Measurements from ENCODE around the gene CMSS1.

CMSS1 gene

DNA sequence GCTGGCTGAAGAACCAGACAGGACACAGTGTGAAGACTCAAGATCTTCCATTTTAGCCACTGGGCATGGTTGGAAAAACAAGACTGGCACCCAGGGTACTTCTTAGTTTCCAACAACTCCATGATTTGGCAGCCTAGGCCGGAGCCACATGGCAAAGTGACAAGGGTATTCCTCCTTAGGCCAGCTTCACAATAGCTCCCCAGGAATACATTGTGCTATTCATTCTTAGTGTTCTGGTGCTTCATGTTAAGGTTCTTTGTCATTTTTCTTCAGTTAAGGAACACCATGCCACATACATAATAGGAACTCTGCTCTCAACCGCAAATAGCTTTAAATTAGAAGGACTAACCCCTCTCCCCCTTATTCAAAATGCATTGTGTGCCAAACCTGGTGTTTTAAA lies 304.7 kb downstream of the CMSS1 start:
- Histone ChIP-seq H3K4me1 (ENCODE audit: control insufficient read depth in 1 of 2, insufficient read depth in 2 of 2, low read length in 2 of 2) (no peaks in the 10 kb centered on the region), H3K4me3 (ENCODE audit: low read depth in 1 of 2, low read length in 2 of 2) (no peak overlapping the region), H3K9ac (ENCODE audit: low read depth in 1 of 2, low read length in 2 of 2) (no peak overlapping the region), H3K27me3 (ENCODE audit: control insufficient read depth in 1 of 2, insufficient read depth in 2 of 2, low read length in 2 of 2) (no peaks in the 10 kb centered on the region), H3K9me3 (ENCODE audit: control insufficient read depth in 1 of 2, low read length in 2 of 2) (no peaks in the 10 kb centered on the region), H3K36me3 (ENCODE audit: control insufficient read depth in 1 of 2, insufficient read depth in 2 of 2, low read length in 2 of 2) (no peaks in the 10 kb centered on the region), H3K27ac (ENCODE audit: low read depth, low read length) (no peak overlapping the region)

DNA sequence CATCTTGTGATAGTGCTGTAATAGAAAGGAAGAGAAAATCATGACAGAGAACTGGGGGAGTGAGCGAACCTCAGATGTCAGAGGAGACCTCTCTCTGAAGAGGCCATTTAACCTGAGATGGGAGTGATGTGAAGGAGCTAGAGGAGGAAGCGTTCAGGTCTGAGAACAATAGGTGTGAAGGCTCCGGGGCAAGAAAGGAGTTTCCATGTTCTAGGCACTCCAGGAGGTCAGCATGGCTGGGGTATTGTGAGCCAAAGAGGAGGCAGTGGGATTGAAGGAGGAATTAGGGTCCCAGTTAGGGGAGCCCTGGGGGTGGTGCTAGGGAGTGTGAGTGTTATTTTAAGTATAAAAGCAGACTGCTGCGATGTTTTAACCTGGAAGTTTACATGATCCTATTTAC lies 305.4 kb downstream of the CMSS1 start:
- H3K4me1 ChIP-seq (ENCODE audit: control insufficient read depth in 1 of 2, insufficient read depth in 2 of 2, low read length in 2 of 2) = no peaks in the 10 kb centered on the region
- no peaks in the 10 kb centered on the region for H3K27me3 ChIP-seq (ENCODE audit: control insufficient read depth in 1 of 2, insufficient read depth in 2 of 2, low read length in 2 of 2)
- H3K9ac ChIP-seq (ENCODE audit: low read depth in 1 of 2, low read length in 2 of 2) = no peak overlapping the region
- no peaks in the 10 kb centered on the region for H3K36me3 ChIP-seq (ENCODE audit: control insufficient read depth in 1 of 2, insufficient read depth in 2 of 2, low read length in 2 of 2)
- H3K4me3 ChIP-seq (ENCODE audit: low read depth in 1 of 2, low read length in 2 of 2) = no peak overlapping the region
- no peak overlapping the region for H3K27ac ChIP-seq (ENCODE audit: low read depth, low read length)
- H3K9me3 ChIP-seq (ENCODE audit: control insufficient read depth in 1 of 2, low read length in 2 of 2) = no peaks in the 10 kb centered on the region

DNA sequence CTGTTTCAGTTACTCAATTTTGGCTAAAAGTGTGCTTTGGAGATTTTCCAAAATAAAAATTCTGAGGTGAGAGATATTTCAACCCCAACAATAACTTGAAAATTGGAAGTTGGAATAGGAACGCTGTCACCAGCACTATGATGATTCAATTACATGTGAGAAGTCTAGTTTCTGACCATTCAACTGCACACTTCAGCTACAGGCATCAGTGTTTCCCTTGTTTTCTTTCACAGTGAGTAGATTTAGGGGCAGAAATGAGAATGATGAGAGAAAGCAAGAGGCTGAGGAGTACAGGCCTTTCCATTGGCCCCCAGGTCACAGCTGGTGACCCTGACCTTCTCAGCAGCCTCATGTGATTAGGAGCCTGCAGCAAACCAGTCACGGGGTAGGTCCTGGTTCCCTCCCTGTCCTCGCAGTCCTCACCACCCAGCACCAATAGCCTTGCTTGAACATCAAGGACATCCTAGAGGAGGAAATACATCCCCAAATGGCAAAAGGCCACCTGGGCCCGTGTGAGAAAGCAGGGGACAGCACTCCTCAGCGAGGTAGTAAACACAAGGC lies 306.6 kb downstream of the CMSS1 start:
- Histone ChIP-seq H3K4me3 (ENCODE audit: low read depth in 1 of 2, low read length in 2 of 2) (no peak overlapping the region), H3K4me1 (ENCODE audit: control insufficient read depth in 1 of 2, insufficient read depth in 2 of 2, low read length in 2 of 2) (no peaks in the 10 kb centered on the region), H3K36me3 (ENCODE audit: control insufficient read depth in 1 of 2, insufficient read depth in 2 of 2, low read length in 2 of 2) (no peaks in the 10 kb centered on the region), H3K9ac (ENCODE audit: low read depth in 1 of 2, low read length in 2 of 2) (no peak overlapping the region), H3K27ac (ENCODE audit: low read depth, low read length) (no peak overlapping the region), H3K9me3 (ENCODE audit: control insufficient read depth in 1 of 2, low read length in 2 of 2) (no peaks in the 10 kb centered on the region), H3K27me3 (ENCODE audit: control insufficient read depth in 1 of 2, insufficient read depth in 2 of 2, low read length in 2 of 2) (no peaks in the 10 kb centered on the region)

DNA sequence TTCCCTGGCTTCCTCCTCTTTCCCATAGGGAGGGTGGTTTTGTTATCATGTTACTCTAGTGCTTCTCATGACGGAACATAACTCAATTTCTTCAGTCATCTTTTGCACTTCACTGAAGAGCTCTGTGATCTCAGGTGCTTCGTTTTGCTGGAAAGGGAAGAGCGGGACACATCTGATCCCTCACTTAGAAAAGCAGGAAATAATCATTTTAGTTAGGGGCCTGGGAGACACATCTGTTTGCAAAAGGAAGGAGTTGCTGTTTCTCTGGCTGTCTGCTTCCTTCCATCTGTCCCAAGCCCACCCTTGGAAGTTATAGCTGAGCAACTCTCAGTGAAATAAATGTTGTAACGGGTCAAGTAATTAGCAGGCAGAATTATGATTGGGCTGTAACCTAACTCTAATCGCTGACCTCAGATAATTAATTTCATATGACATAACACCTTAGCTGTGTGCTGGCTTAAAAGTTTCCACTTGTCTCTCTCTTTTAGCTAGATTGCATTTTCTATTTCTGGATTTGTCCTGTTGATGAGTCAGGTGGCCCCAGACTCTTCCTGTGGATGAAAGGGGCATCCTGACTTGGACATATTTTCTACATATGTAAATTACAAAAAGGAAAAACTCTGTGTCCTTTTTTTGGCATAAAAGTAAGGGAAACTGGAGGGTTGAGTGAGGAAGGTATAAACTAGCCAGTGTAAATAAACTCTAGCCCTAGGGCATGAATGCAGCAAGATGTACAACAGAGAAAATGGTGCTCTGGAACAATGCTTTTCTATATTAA lies 307.7 kb downstream of the CMSS1 start:
- H3K36me3 ChIP-seq (ENCODE audit: control insufficient read depth in 1 of 2, insufficient read depth in 2 of 2, low read length in 2 of 2) = no peaks in the 10 kb centered on the region
- no peaks in the 10 kb centered on the region for H3K27me3 ChIP-seq (ENCODE audit: control insufficient read depth in 1 of 2, insufficient read depth in 2 of 2, low read length in 2 of 2)
- H3K9me3 ChIP-seq (ENCODE audit: control insufficient read depth in 1 of 2, low read length in 2 of 2) = no peaks in the 10 kb centered on the region
- H3K4me3 ChIP-seq (ENCODE audit: low read depth in 1 of 2, low read length in 2 of 2) = no peak overlapping the region
- H3K4me1 ChIP-seq (ENCODE audit: control insufficient read depth in 1 of 2, insufficient read depth in 2 of 2, low read length in 2 of 2) = no peaks in the 10 kb centered on the region
- no peak overlapping the region for H3K27ac ChIP-seq (ENCODE audit: low read depth, low read length)
- H3K9ac ChIP-seq (ENCODE audit: low read depth in 1 of 2, low read length in 2 of 2) = no peak overlapping the region

DNA sequence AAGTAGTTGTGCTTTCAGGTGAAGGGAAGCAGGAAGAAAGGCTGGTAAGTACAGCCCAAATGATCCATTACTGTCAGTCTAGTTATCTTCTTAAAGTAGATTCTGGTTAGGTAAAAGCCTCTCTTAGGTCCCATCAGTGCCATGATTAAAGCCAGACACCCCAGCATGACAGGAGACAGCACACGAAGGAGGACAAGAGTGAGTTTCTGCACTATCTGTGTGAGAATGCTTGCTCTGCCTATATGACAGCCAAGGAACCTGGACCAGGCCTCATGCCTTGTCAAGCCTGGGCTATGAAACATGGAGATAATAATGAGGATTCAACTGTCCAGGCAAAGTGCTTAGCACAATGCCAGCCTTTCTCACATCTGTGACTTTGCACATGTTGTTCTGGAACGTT lies 310.1 kb downstream of the CMSS1 start:
- Histone ChIP-seq H3K9ac (ENCODE audit: low read depth in 1 of 2, low read length in 2 of 2) (no peak overlapping the region), H3K27ac (ENCODE audit: low read depth, low read length) (no peak overlapping the region), H3K4me1 (ENCODE audit: control insufficient read depth in 1 of 2, insufficient read depth in 2 of 2, low read length in 2 of 2) (no peaks in the 10 kb centered on the region), H3K9me3 (ENCODE audit: control insufficient read depth in 1 of 2, low read length in 2 of 2) (no peaks in the 10 kb centered on the region), H3K27me3 (ENCODE audit: control insufficient read depth in 1 of 2, insufficient read depth in 2 of 2, low read length in 2 of 2) (no peaks in the 10 kb centered on the region), H3K36me3 (ENCODE audit: control insufficient read depth in 1 of 2, insufficient read depth in 2 of 2, low read length in 2 of 2) (no peaks in the 10 kb centered on the region), H3K4me3 (ENCODE audit: low read depth in 1 of 2, low read length in 2 of 2) (no peak overlapping the region)

DNA sequence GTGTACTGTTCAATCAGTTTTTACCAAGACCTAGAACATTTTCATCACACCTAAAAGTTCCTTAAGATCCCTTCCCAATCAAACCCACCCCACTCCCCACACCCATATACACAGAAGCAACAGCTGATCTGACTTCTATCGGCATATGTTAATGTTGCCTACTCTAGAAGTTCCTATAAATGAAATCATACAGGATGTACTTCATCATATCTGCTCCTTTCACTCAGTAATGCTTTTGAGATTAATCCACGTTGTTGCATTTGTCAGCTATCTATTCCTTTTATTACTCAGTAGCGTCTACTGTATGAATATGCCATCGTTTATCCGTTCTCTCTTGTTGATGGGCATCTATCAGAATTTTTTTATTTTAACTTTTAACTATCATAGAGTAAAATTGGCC lies 310.9 kb downstream of the CMSS1 start:
- Histone ChIP-seq H3K9me3 (ENCODE audit: control insufficient read depth in 1 of 2, low read length in 2 of 2) (no peaks in the 10 kb centered on the region), H3K36me3 (ENCODE audit: control insufficient read depth in 1 of 2, insufficient read depth in 2 of 2, low read length in 2 of 2) (no peaks in the 10 kb centered on the region), H3K27me3 (ENCODE audit: control insufficient read depth in 1 of 2, insufficient read depth in 2 of 2, low read length in 2 of 2) (no peaks in the 10 kb centered on the region), H3K4me3 (ENCODE audit: low read depth in 1 of 2, low read length in 2 of 2) (no peak overlapping the region), H3K4me1 (ENCODE audit: control insufficient read depth in 1 of 2, insufficient read depth in 2 of 2, low read length in 2 of 2) (no peaks in the 10 kb centered on the region), H3K9ac (ENCODE audit: low read depth in 1 of 2, low read length in 2 of 2) (no peak overlapping the region), H3K27ac (ENCODE audit: low read depth, low read length) (no peak overlapping the region)

DNA sequence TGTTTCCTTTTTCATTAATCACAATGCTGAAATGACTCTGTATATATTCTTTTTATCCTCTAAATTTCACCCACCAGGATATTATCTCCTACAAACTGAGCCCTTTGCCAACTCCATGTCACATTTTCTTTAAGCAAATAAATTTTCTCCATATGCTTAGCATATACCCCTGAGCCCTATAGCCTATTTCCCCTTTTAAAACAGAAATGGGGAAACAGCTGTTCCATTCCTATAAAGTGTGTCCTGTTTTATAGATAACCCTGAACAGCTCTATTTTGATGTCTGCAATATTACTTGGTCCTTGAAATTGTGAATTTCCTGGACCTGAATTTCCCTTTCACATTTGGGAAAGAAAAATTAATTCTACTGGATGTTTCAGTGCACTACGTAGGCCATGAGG lies 312.3 kb downstream of the CMSS1 start:
- no peak overlapping the region for H3K4me3 ChIP-seq (ENCODE audit: low read depth in 1 of 2, low read length in 2 of 2)
- H3K27me3 ChIP-seq (ENCODE audit: control insufficient read depth in 1 of 2, insufficient read depth in 2 of 2, low read length in 2 of 2) = no peaks in the 10 kb centered on the region
- no peak overlapping the region for H3K9ac ChIP-seq (ENCODE audit: low read depth in 1 of 2, low read length in 2 of 2)
- H3K4me1 ChIP-seq (ENCODE audit: control insufficient read depth in 1 of 2, insufficient read depth in 2 of 2, low read length in 2 of 2) = no peaks in the 10 kb centered on the region
- no peaks in the 10 kb centered on the region for H3K36me3 ChIP-seq (ENCODE audit: control insufficient read depth in 1 of 2, insufficient read depth in 2 of 2, low read length in 2 of 2)
- no peak overlapping the region for H3K27ac ChIP-seq (ENCODE audit: low read depth, low read length)
- H3K9me3 ChIP-seq (ENCODE audit: control insufficient read depth in 1 of 2, low read length in 2 of 2) = no peaks in the 10 kb centered on the region

DNA sequence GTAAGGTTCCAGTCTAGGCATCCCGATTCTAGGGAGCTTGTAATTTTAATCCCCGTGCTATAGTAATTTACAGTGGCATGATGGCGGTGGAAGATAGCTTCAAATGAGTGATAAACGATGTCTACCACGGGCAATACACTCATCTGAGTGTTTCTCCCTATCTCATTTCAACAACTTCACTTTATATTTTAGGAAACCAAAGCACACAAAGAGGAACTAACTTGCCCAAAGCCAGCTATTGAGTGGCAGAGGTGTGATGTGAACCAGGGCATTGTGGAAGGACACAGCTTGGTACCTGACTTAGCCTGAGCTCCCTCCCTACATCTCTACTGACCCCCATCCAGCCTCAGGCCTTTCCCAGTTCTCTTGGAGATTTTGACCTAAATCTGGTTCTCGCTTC lies 313.6 kb downstream of the CMSS1 start:
- H3K9me3 ChIP-seq (ENCODE audit: control insufficient read depth in 1 of 2, low read length in 2 of 2) = no peaks in the 10 kb centered on the region
- H3K4me3 ChIP-seq (ENCODE audit: low read depth in 1 of 2, low read length in 2 of 2) = no peak overlapping the region
- no peaks in the 10 kb centered on the region for H3K27me3 ChIP-seq (ENCODE audit: control insufficient read depth in 1 of 2, insufficient read depth in 2 of 2, low read length in 2 of 2)
- no peak overlapping the region for H3K9ac ChIP-seq (ENCODE audit: low read depth in 1 of 2, low read length in 2 of 2)
- H3K36me3 ChIP-seq (ENCODE audit: control insufficient read depth in 1 of 2, insufficient read depth in 2 of 2, low read length in 2 of 2) = no peaks in the 10 kb centered on the region
- H3K4me1 ChIP-seq (ENCODE audit: control insufficient read depth in 1 of 2, insufficient read depth in 2 of 2, low read length in 2 of 2) = peaks cover 0 to 1% of the 10 kb centered on the region in 2 donors
- no peak overlapping the region for H3K27ac ChIP-seq (ENCODE audit: low read depth, low read length)

DNA sequence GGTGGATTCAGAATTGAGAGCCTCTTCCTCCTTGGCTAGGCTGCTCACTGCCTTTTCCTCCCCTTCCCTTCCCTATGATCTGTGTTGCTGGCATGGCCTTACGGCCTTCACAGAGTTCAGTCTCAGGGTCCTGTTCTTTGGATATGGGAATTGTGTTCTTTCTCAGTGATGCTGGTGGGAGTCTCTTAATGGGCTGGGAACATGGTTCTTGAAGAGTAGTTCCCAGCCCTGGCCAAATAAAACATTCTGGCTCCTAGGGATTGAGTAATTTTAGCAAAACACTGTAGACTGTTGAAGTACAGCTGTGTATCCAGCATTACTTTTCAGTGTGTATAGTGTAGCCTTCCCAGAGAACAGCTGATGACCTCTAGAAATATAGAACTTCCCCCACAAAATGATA lies 319.3 kb downstream of the CMSS1 start:
- Histone ChIP-seq H3K4me3 (ENCODE audit: low read depth in 1 of 2, low read length in 2 of 2) (no peak overlapping the region), H3K9ac (ENCODE audit: low read depth in 1 of 2, low read length in 2 of 2) (no peak overlapping the region), H3K36me3 (ENCODE audit: control insufficient read depth in 1 of 2, insufficient read depth in 2 of 2, low read length in 2 of 2) (no peaks in the 10 kb centered on the region), H3K27ac (ENCODE audit: low read depth, low read length) (no peak overlapping the region), H3K27me3 (ENCODE audit: control insufficient read depth in 1 of 2, insufficient read depth in 2 of 2, low read length in 2 of 2) (no peaks in the 10 kb centered on the region), H3K4me1 (ENCODE audit: control insufficient read depth in 1 of 2, insufficient read depth in 2 of 2, low read length in 2 of 2) (peaks cover 0 to 9% of the 10 kb centered on the region in 2 donors), H3K9me3 (ENCODE audit: control insufficient read depth in 1 of 2, low read length in 2 of 2) (no peaks in the 10 kb centered on the region)

DNA sequence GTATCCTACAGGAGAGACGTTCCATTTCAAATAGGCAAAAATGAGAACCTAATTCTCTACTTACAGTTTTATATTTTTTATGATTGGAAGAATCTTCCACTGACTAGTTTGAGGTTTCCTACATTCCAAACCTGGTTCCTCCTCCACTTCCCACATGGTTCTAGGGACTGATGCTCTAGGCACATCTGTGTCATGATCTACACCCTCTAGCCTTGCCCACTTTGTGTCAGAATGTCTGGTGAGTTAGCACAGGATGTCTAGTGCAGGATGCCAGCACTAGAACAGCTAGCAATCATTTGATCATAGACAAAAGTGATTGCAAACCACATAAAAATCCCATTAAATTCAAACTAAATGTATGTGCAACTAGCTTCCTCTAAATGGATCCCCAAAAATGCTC lies 323.3 kb downstream of the CMSS1 start:
- no peak overlapping the region for H3K27ac ChIP-seq (ENCODE audit: low read depth, low read length)
- H3K27me3 ChIP-seq (ENCODE audit: control insufficient read depth in 1 of 2, insufficient read depth in 2 of 2, low read length in 2 of 2) = no peaks in the 10 kb centered on the region
- peaks cover 0 to 9% of the 10 kb centered on the region in 2 donors for H3K4me1 ChIP-seq (ENCODE audit: control insufficient read depth in 1 of 2, insufficient read depth in 2 of 2, low read length in 2 of 2)
- H3K36me3 ChIP-seq (ENCODE audit: control insufficient read depth in 1 of 2, insufficient read depth in 2 of 2, low read length in 2 of 2) = no peaks in the 10 kb centered on the region
- H3K9ac ChIP-seq (ENCODE audit: low read depth in 1 of 2, low read length in 2 of 2) = no peak overlapping the region
- peaks cover 2 to 10% of the 10 kb centered on the region in 2 donors for H3K9me3 ChIP-seq (ENCODE audit: control insufficient read depth in 1 of 2, low read length in 2 of 2)
- no peak overlapping the region for H3K4me3 ChIP-seq (ENCODE audit: low read depth in 1 of 2, low read length in 2 of 2)
